Progenitor cell of endocrine pancreas (in vitro differentiated cells): ENCODE measurements around the gene FRMD4A. TPM values are rescaled to one million over a fixed set of nuclear protein-coding genes. Genes with fewer than 3 reads are reported as not detected.

Experiments used
- DNase-seq: peaks from one replicate; pipeline ENCODE4 v3.0.0; 2021; ENCODE audit warnings: low spot score; ENCODE audit not compliant: unreplicated experiment
- H3K27ac Mint-ChIP-seq: 2 replicates; pipeline ENCODE4 v1.8.0; 2021; ENCODE audit warnings: mild to moderate bottlenecking, moderate library complexity, mixed read lengths
- H3K27me3 Mint-ChIP-seq: 2 replicates; pipeline ENCODE4 v1.8.0; 2021; ENCODE audit warnings: mixed read lengths
- H3K36me3 Mint-ChIP-seq: 2 replicates; pipeline ENCODE4 v1.8.0; 2022; ENCODE audit warnings: mixed read lengths; ENCODE audit not compliant: insufficient read depth
- H3K4me1 Mint-ChIP-seq: 2 replicates; pipeline ENCODE4 v1.8.0; 2021; ENCODE audit warnings: low read depth, mixed read lengths
- H3K4me3 Mint-ChIP-seq: 2 replicates; pipeline ENCODE4 v1.8.0; 2021; ENCODE audit warnings: low read depth, mild to moderate bottlenecking, moderate library complexity, mixed read lengths
- H3K9me3 Mint-ChIP-seq: 2 replicates; pipeline ENCODE4 v1.8.0; 2021; ENCODE audit warnings: low read depth, mixed read lengths
- total RNA-seq: library from RNA; stranded (reverse); gene quantifications from 2 replicates; pipeline ENCODE4 v1.2.1, GENCODE V29; 2021
- TF ChIP-seq, protein P1 (sequence below): fragments of 200-600 bp; sonication (generic); IDR thresholded peaks from one replicate; pipeline ENCODE4 v1.5.0; 2021; ENCODE audit warnings: antibody characterized with exemption, mild to moderate bottlenecking; ENCODE audit not compliant: unreplicated experiment

FRMD4A gene
- total RNA-seq, 1 donor from 2014 or later: 42.2 TPM

DNA sequence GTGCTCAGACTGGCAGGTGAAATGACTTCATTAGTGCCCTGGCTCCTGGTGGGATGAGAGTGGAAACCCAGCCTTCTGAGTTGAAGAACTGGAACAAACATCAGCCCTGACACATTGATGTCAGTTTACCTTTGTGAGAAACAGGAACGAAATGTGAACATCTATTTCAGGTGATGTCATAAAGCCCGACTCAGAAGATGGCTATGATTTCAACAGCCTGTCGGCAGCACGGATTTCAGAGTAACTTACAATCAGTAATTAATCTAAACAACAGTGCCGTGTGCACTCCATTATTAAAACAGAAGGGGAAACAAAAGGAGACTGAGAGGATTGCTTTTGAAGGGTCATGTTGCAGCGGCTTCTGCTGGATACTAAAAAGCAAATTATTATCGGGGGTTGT, 243.2 kb downstream of the FRMD4A start:
- Mint-ChIP-seq H3K27ac (no peak overlapping the region), H3K4me1 (peaks cover 15% of the 10 kb centered on the region), H3K4me3 (no peak overlapping the region), H3K27me3 (peaks cover 9% of the 10 kb centered on the region), H3K9me3 (no peaks in the 10 kb centered on the region), H3K36me3 (no peaks in the 10 kb centered on the region)
- TF ChIP-seq, protein P1, sequence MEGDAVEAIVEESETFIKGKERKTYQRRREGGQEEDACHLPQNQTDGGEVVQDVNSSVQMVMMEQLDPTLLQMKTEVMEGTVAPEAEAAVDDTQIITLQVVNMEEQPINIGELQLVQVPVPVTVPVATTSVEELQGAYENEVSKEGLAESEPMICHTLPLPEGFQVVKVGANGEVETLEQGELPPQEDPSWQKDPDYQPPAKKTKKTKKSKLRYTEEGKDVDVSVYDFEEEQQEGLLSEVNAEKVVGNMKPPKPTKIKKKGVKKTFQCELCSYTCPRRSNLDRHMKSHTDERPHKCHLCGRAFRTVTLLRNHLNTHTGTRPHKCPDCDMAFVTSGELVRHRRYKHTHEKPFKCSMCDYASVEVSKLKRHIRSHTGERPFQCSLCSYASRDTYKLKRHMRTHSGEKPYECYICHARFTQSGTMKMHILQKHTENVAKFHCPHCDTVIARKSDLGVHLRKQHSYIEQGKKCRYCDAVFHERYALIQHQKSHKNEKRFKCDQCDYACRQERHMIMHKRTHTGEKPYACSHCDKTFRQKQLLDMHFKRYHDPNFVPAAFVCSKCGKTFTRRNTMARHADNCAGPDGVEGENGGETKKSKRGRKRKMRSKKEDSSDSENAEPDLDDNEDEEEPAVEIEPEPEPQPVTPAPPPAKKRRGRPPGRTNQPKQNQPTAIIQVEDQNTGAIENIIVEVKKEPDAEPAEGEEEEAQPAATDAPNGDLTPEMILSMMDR: no peak
- no peak for DNase-seq

DNA sequence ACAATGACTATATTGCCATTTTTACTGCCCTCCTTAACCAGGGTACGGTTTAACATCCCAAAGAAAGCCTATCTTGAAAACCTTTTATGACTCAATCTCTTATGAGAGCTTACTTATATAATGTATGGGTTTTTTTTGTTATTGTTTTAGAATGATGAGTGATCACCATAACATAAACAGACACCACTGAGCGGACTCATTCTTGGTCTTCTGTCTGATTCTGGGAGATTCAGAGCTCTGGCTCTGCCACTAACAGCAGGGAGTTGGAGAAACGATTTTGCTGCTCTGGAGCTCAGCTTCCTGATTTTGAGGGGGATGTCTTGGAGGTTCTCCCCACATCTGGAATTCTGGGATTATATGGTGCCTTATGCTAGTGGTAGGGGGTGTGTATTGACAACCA, 244.1 kb downstream of the FRMD4A start:
- TF ChIP-seq, protein P1: no peak
- peaks cover 15% of the 10 kb centered on the region for H3K4me1 Mint-ChIP-seq
- no peak for DNase-seq
- H3K9me3 Mint-ChIP-seq: no peaks in the 10 kb centered on the region
- H3K4me3 Mint-ChIP-seq: no peak overlapping the region
- no peak overlapping the region for H3K27ac Mint-ChIP-seq
- H3K36me3 Mint-ChIP-seq: no peaks in the 10 kb centered on the region
- H3K27me3 Mint-ChIP-seq: peaks cover 9% of the 10 kb centered on the region

DNA sequence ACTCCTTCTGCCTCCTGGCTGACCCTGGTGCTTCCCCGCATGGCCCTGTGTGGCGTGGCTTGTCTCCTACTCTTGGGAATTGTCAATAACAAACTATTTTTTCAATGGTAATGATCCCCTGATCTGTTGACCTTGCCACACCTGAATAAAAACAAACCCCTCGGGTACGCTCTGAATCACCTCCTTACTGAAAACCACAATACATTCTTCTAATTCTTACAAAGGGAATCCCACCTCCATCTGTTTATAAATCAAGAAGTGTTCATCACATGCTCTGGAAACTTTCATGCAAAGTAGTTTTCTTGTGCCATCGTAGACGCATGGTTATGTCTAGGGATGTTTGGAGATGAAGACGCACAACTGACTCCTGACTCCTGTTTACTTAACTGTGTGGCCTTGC, 245.8 kb downstream of the FRMD4A start:
- Mint-ChIP-seq H3K4me3 (no peak overlapping the region), H3K36me3 (no peaks in the 10 kb centered on the region), H3K9me3 (no peaks in the 10 kb centered on the region), H3K27me3 (peaks cover 5% of the 10 kb centered on the region), H3K4me1 (peaks cover 15% of the 10 kb centered on the region), H3K27ac (peak overlapping the region; percentile 29)
- TF ChIP-seq, protein P1: no peak
- no peak for DNase-seq

DNA sequence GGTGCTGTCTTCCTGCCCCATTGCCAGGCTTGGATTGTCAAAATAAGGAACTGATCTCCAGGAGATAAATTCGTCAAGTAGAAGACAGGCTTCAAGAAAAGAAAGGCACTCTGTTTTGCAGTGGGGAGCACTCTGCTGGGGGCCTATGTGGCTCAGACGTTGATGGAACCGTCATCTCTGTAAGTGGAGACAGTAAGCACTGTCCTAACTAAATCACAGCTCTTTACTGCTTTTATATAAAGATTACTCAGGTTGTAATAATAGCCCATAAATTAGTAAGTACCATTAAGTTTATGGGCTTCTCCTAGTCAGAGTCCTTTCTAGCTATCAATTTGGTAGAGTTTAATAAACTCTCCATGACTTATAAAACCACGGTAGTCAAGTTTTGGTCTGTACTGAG, 249.9 kb downstream of the FRMD4A start:
- Mint-ChIP-seq H3K27me3 (peaks cover 6% of the 10 kb centered on the region), H3K27ac (no peak overlapping the region), H3K36me3 (no peaks in the 10 kb centered on the region), H3K4me1 (peaks cover 5% of the 10 kb centered on the region), H3K9me3 (no peaks in the 10 kb centered on the region), H3K4me3 (no peak overlapping the region)
- DNase-seq: no peak
- TF ChIP-seq, protein P1: no peak

DNA sequence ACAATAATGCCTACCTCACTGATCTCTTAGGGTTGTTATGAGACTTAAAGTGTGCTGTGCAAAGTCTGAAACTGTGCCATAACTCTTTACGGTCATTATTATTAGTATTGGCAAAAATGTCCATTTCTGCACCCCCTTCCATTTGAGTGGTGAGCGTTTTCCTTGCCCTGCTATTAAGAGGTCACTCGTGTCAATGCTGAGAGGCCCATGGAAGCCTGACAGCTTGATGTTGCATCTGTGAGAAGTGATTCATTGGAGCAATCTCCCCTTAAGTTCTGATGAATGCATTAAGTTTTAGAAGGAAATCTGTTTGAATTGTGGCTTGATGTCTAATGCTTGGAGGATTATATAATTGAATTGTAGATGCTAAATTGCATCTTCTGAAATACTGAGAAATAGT, 253.3 kb downstream of the FRMD4A start:
- H3K27ac Mint-ChIP-seq: no peak overlapping the region

More for the DNA sequence above, 253.3 kb downstream of the FRMD4A start:
- H3K27me3 Mint-ChIP-seq: peaks cover 2% of the 10 kb centered on the region
- TF ChIP-seq, protein P1: no peak
- H3K9me3 Mint-ChIP-seq: no peaks in the 10 kb centered on the region
- no peaks in the 10 kb centered on the region for H3K36me3 Mint-ChIP-seq
- DNase-seq: no peak
- no peaks in the 10 kb centered on the region for H3K4me1 Mint-ChIP-seq
- no peak overlapping the region for H3K4me3 Mint-ChIP-seq
